Panc1 (cell line): ENCODE data around the gene C9orf152.

Experiments
- SIN3A ChIP-seq: IDR thresholded peaks from 2 replicates; pipeline ENCODE4 v1.6.1; 2012; ENCODE audit warnings: low read depth, mild to moderate bottlenecking, low read length, moderate library complexity, borderline replicate concordance; ENCODE audit not compliant: insufficient read depth
- TF ChIP-seq, protein P1 (sequence below): fragments of 450-650 bp; IDR thresholded peaks from 2 replicates; pipeline ENCODE4 v1.5.1; 2017; ENCODE audit warnings: mild to moderate bottlenecking

DNA sequence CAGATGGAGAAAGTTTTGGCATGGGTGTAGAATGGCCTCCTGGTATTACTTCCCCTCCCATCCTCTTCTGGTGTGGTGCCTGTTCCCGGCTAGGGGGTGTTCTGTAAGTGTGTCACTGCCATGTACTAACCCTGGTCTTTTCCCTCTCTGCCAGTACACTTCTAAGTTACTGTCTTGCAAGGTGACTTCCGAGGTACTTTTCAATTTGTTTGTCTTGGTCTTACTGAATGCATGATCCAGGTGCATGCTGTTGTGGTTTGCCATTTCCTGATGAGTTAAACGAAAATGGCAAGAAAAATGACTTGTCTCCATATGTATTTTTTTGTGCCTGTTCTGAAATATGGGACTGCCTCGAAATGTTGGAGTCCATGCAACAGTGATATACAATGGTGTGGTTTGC lies 46.0 kb downstream of the C9orf152 start:
- TF ChIP-seq, protein P1, sequence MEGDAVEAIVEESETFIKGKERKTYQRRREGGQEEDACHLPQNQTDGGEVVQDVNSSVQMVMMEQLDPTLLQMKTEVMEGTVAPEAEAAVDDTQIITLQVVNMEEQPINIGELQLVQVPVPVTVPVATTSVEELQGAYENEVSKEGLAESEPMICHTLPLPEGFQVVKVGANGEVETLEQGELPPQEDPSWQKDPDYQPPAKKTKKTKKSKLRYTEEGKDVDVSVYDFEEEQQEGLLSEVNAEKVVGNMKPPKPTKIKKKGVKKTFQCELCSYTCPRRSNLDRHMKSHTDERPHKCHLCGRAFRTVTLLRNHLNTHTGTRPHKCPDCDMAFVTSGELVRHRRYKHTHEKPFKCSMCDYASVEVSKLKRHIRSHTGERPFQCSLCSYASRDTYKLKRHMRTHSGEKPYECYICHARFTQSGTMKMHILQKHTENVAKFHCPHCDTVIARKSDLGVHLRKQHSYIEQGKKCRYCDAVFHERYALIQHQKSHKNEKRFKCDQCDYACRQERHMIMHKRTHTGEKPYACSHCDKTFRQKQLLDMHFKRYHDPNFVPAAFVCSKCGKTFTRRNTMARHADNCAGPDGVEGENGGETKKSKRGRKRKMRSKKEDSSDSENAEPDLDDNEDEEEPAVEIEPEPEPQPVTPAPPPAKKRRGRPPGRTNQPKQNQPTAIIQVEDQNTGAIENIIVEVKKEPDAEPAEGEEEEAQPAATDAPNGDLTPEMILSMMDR: no peak
- TF ChIP-seq SIN3A: no peak
